GM03348 (cell line): ENCODE results near the gene KMT2B.
"Not testable (repeated sequence)": the region's sequence is repeated elsewhere in the genome, so short reads cannot be mapped to it uniquely, and the experiment has no call there.

Experiments
- DNase-seq: peaks from one replicate; pipeline ENCODE4 v3.0.0; 2012; ENCODE audit warnings: low spot score

Gene KMT2B, protein sequence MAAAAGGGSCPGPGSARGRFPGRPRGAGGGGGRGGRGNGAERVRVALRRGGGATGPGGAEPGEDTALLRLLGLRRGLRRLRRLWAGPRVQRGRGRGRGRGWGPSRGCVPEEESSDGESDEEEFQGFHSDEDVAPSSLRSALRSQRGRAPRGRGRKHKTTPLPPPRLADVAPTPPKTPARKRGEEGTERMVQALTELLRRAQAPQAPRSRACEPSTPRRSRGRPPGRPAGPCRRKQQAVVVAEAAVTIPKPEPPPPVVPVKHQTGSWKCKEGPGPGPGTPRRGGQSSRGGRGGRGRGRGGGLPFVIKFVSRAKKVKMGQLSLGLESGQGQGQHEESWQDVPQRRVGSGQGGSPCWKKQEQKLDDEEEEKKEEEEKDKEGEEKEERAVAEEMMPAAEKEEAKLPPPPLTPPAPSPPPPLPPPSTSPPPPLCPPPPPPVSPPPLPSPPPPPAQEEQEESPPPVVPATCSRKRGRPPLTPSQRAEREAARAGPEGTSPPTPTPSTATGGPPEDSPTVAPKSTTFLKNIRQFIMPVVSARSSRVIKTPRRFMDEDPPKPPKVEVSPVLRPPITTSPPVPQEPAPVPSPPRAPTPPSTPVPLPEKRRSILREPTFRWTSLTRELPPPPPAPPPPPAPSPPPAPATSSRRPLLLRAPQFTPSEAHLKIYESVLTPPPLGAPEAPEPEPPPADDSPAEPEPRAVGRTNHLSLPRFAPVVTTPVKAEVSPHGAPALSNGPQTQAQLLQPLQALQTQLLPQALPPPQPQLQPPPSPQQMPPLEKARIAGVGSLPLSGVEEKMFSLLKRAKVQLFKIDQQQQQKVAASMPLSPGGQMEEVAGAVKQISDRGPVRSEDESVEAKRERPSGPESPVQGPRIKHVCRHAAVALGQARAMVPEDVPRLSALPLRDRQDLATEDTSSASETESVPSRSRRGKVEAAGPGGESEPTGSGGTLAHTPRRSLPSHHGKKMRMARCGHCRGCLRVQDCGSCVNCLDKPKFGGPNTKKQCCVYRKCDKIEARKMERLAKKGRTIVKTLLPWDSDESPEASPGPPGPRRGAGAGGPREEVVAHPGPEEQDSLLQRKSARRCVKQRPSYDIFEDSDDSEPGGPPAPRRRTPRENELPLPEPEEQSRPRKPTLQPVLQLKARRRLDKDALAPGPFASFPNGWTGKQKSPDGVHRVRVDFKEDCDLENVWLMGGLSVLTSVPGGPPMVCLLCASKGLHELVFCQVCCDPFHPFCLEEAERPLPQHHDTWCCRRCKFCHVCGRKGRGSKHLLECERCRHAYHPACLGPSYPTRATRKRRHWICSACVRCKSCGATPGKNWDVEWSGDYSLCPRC (N-terminal part only)

DNA sequence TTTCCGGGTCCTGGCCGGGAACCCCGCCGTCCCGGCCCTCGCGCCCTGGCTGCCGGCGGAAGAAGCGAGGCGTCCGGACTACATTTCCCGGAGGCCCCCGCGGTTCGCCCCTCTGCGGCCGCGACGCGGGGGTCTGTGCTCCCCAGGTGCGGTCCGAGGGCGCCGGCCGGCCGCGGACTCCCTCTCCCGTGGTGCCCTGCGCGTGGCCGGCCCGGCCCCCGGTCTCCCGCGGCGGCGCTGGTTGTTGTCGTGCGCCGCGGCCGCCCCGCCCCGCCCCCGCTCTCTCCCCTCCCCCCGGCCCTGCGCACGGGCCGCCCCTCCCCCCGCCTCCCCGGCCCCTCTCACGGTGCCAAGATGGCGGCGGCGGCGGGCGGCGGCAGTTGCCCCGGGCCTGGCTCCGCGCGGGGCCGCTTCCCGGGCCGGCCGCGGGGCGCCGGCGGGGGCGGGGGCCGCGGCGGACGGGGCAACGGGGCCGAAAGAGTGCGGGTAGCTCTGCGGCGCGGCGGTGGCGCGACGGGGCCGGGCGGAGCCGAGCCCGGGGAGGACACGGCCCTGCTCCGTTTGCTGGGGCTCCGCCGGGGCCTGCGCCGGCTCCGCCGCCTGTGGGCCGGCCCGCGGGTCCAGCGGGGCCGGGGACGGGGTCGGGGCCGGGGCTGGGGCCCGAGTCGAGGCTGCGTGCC lies at the start of gene KMT2B:
TSS of gene KMT2B (plus strand) at position 339 of the 680 bp plus-strand sequence. CDS start at position 355, 16 bp downstream.
- peak; percentile 98 for DNase-seq

DNA sequence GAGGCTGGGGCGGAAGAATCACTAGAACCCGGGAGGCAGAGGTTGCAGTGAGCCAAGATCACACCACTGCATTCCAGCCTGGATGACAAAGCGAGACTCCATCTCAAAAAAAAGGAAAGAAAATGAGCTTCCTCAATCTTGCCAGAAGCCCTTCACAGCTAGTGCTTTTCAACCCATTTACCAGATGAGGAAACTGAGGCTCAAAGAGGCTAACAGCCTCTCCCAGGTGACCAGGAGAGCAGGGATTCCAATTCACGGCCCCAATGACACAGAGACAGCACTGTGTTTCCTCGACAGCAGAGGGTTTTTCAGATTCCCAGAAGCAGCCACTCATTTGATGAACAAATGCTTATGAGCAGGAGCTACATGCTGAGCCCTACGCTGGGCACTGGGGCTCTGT lies 48.2 kb upstream of the KMT2B start:
- no peak for DNase-seq

DNA sequence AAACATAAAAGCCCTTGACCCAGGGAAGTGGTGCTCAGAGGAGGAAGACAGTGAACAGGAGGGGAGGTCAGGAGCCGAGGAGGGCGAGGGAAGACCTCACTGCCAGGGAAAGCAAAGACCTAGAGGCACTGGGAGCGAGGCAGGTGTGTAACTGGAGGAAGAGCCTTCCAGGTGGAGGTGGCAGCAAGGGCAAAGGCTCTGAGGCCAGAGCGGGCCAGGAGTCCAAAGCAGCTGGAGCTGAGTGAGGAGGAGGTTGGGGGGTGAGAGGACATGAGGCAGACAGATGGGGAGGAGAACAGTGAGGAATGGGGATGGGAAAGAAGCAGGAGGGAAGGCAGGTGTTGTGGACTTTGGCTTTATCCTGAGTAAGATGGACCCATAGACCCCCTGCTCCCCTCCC lies 47.8 kb upstream of the KMT2B start:
- no peak for DNase-seq

DNA sequence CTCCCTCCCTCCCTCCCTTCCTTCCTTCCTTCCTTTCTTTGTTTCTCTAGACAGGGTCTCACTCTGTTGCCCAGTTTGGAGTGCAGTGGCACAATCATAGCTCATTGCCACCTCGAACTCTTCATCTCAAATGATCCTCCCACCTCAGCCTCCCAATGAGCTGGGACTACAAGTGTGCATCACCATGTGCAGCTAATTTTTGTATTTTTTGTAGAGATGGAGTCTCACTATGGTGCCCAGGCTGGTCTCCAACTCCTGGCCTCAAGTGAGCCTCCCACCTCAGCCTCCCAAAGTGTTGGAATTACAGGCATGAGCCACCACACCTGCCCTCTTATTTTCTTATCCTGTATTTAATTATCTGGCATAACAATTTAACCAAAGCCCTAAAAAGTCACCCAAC lies 47.1 kb upstream of the KMT2B start:
- DNase-seq, result no peak

DNA sequence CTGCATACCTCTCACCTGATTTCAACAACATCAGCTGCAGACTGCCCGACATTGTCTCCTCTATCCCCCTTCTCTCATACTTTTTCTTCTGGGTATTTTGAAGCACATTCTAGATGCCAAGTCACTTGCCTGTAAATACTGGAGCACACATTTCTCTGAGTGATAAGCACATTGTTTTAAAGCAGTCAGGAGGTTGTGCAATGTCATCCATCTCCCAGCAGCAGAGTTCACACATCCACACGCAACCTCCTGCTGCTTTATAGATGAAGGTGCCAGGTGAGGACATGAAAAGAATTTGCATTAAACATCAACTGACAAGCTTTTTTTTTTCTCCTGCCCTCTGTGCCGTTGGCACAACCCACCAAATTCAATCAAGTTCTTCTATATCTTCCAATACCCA lies 46.0 kb upstream of the KMT2B start:
- DNase-seq, result peak; percentile 29

DNA sequence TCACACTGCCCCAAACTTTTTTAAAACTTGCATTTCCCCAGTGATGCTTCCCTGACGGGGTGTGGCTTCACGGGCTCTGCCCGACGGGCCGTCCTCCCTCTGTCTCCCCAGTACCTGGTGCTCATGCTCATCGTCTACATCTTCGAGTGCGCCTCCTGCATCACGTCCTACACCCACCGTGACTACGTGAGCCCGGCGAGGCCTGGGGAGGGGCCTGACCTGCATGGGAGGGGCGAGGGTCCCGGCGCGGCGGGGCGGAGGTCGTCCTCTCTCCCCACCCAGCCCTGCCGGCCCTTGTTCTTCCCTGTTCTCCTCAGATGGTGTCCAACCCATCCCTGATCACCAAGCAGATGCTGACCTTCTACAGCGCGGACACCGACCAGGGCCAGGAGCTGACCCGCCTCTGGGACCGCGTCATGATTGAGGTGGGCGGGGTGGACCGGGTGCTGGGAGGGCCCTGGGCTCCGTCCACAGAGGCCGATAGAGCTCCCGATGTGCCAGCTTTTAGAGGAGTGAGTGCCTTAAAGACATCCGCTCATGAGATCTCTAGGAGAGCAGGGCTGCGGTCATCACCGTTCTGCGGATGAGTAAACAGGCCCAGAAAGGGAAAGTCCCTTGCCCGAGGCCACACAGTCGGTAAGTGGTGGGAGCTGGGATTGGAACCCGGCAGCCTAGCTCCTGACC lies 44.5 kb upstream of the KMT2B start:
- peak; percentile 88 for DNase-seq

DNA sequence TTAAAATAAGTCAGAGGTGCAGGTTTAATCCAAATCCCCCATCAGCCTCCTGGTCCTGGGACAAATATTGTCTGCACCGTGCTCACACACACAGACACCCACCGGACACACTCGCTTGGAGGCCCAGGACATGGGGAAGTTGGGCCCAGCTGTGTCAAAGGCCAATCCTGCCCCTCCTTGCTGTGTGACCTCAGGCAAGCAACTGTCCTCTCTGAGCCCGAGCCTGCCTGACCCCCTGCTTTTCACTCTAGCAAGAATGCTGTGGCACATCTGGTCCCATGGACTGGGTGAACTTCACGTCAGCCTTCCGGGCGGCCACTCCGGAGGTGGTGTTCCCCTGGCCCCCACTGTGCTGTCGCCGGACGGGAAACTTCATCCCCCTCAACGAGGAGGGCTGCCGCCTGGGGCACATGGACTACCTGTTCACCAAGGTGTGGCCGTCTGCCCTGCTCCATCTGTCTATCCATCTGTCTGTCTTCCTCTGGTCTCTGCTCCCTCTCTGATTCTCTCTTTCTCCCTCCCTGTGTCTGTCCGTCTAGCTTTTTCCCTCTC lies 42.1 kb upstream of the KMT2B start:
- no peak for DNase-seq

DNA sequence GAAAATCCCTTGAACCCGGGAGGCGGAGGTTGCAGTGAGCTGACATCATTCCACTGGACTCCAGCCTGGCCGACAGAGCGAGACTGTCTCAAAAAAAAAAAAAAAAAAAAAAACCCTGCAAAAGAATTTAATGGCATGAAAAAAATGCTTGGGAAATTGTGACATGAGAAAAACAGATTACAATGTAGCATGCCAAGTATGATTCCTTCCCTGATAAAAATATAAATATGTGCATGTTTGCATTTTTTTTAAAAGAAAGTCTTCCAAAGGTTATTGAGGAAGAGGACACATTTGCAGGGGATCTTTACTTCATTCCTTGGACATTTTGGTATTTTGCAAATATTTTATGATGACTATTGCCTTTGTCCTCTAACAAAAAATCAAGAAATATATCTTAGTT lies 28.0 kb upstream of the KMT2B start:
- peak; percentile 41 for DNase-seq

DNA sequence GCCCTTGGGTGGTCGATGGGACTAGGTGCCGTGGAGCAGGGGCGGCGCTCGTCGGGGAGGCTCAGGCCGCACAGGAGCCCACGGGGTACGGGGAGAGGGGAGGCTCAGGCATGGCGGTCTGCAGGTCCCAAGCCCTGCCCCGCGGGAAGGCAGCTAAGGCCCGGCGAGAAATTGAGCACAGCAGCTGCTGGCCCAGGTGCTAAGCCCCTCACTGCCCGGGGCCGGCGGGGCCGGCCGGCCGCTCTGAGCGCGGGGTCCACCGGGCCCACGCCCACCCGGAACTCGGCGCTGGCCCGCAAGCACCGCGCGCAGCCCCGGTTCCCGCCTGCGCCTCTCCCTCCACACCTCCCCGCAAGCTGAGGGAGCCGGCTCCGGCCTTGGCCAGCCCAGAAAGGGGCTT lies 26.7 kb upstream of the KMT2B start:
- not testable (repeated sequence) for DNase-seq

DNA sequence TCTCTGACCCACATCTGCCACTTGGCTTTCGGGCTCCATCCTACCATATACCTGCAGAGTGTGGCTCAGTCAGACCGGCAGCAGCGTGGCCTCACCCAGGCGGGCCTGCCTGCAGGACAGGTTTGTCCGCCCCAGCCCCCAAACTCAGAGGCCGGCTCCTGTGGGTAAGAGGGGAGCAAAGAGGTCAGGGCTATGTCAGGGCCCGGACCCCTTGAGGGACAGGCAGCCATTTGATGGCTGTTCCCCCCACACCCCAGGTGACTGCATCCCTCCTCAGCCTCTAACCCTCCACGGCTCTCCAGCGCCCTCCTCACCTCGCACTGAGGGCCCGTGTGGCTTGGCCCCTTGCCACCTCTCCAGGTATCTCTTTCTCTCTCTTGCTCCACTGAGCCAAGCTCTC lies 25.8 kb upstream of the KMT2B start:
- no peak for DNase-seq

DNA sequence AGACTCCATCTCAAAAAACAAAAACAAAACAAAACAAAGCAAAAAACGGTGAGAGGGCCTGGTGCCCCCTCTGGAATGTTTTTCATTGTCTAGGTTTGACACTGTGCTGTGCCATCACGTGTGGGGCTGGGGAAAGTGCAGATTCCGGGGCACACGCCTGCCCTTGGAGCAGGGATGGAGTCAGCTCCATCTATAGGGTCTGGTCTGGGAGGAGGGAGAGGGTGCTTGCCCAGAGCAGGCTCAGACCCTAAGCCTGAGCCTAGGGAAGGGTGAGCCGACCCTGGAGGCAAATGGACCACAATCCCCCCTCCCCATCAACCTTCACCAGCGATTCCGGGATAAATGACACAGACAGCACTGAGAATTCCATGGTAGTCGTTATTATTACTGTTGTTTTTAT lies 24.4 kb upstream of the KMT2B start:
- no peak for DNase-seq

DNA sequence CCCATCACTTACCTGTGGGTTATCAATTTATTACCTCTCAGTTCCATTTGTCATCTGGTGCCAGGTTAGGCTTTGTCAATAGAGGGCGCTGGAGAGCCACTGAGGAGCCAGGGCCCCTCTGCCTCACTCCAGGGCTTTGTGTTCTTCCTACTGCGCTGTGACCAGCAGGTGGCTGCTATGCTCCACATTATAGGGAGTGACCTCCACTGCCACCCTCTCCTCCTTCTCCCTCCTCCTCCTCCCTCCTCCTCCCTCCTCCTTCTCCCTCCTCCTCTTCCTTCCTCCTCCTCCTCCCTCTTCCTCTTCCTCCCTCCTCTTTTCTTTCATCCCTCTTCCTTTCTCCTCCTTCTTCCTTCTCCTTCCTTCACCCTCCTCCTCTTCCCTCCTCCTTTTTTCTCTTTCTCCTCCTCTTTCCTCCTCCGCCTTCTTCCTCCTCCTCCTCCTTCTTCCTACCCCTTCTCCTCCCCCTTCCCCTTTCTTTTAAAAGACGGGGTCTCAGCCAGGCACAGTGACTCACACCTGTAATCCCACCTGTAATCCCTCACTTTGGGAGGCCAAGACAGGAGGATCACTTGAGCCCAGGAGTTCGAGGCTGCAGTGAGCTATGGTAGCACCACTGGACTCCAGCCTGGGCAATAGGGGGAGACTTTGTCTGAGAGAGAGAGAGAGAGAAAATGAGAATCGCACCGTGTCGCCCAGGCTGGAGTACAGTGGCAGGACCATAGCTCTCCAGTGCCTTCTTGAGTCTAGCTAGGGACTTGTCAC lies 23.8 kb upstream of the KMT2B start:
- DNase-seq, result peak; percentile 93

DNA sequence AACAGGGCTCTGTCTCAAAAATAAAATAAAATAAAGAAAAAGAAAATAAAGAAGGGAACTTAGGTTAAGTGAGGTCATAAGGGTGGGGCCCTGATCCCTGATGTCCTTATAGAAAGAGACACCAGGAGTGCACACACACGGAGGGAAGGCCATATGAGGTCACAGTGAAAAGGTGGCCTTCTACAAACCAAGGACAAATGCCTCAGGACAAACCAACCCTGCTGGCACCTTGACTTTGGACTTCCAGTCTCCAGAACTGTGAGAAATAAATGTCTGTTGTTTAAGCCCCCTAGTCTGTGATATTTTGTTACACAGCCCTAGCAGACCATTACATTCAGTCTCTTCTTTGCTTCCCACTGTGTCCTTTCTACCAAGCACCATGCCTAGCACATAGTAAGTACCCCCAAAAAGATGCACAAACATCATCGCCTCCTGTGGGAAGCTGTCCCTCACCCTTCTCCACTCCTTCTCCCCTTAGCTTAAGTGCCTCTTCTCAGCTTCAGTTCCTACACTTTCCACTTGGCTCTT lies 21.8 kb upstream of the KMT2B start:
- DNase-seq, result no peak

DNA sequence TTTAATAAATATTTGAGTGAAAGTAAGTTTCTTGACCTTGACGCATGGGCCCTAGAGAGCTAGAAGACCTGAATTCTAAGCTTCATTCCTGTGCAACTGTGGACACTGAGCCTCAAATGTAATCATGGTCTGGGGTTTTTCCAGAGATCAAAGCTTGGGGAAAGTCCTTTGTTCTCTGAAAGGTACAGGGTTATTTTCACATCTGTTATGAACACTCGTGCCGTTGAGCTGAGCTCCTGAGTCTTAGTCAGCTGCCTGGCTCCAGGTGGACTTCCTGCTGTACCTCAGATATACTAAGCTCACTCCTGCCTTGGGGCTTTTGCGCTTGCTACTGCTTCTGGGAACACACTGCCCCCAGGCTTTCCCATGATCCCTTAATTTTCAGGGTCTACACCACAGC lies 21.0 kb upstream of the KMT2B start:
- no peak for DNase-seq

DNA sequence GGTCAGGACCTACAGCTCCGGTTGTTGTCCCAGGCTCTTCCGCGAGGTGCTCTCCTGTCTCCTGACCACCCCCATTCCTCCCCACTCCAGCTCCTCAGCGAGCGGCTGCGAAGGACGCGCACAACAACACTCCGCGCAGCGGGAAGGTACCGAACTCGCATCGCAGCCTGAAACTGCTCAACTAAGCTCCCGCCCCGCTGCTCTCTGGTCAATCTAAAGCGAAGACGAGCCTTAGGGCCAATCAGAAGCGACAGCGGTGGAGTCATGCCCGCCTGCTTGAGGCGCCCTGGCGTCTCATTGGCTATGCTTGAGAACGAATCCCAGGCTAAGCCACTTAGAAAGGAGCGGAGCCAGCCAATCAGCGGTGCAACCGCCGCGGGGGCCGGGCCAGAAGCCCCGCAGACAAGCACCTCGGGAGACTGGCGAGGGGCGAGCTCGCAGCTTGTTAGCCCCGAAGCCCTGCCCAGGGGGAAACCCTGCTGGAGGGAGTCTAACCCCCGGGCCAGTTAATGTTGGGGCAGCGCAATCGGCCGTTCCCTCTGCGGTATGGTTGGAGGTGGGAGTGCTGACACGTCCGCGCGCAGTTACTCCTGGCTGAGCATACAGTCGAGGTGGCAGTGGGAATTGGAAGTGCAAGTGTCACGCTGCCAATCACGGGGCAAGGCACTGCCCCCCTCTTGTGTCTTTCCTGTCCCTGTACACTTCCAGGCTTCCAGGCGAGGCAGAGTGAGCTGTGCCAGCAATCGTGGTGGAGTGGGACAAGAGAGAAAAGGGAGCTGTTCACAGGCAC lies 15.4 kb upstream of the KMT2B start:
- DNase-seq, result peak; percentile 98

DNA sequence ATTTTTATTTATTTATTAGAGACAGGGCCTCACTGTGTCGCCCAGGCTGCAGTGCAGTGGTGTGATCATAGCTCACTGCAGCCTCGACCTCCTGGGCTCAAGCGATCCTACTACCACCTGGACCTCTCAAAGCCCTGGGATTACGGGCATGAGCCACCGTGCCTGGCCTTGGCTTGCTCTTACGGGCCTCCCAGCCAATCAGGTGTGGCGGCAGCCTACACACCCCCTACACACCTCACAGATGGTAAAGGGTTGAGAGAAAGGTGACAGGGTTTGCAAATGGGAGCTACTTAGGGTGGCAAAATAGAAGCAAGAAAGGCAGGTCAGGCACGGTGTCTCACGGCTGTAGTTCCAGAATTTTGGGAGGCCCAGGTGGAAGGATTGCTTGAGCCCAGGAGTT lies 14.5 kb upstream of the KMT2B start:
- DNase-seq, result no peak

DNA sequence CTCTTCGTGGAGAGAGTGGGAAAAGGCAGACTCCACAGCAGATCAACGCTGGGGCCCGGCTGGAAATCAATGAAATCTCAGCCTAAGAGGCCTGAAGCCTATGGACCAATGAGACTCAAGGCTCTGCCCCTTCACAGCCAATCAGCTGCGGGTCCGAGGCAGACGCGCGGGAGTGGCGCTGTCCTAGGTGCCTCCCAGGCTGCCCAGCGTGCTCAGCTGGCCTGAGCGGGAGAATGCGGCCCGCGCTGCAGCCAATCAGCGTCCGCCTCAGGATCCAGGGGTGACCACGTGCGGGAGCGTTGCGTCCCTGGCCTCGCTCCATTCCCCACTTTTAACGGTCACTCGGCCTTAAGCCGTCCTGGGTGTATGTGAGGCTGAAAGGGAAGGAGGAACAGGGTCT lies 13.6 kb upstream of the KMT2B start, which contains the start of gene ZBTB32:
TSS of gene ZBTB32 (plus strand) at position 341 of the 400 bp plus-strand sequence. CDS start 10,069 bp downstream, outside the sequence.
- peak; percentile 78 for DNase-seq

DNA sequence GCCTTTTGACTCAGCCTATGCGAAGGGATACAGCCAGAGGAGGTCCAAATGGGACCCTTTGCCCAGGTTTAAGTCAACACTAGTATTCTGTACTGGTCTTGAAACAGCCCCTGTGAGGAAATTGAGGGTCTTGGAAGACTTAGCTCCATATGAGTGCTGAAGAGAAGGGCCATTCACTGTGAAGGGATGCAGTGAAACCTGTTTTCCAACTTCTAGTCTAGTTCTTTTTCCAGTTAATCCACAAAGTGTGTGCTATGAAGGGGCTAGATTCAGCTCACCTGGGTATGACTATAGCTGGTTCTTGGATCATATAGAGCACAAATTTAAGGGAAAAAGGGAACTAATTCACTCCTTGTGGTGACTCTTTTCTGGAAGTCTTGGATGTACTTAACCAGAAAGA lies 9.4 kb upstream of the KMT2B start:
- DNase-seq, result no peak
